ENCODE measurements around the gene ZNF793.

Gene ZNF793

GRCh38 chr19:37468961-37469777 is 37.6 kb upstream of the ZNF793 start, which contains the start of gene ZNF570 (continued):
- TF ChIP-seq ZBTB26 (tag by site-specific recombination; optimal IDR thresholded peaks at IDR 0.05) (peak; percentile 85), TRIM28 (IDR thresholded peaks at IDR 0.05; ENCODE audit: borderline replicate concordance, low read length) (peak; percentile 94; the same call in 1 of the 2 replicates), ZNF785 (tag by site-specific recombination; IDR thresholded peaks at IDR 0.05) (peak; percentile 91; the same call in 1 of the 2 replicates), ZNF707 (tag by site-specific recombination; IDR thresholded peaks at IDR 0.05) (no peak), GLIS2 (tag by site-specific recombination; IDR thresholded peaks at IDR 0.05) (peak; percentile 72), ZNF37A (tag by site-specific recombination; IDR thresholded peaks at IDR 0.05) (no peak), ZNF670 (tag by site-specific recombination; IDR thresholded peaks at IDR 0.05; ENCODE audit: low read depth) (no peak; the same call in 1 of the 2 replicates), BCL11B (tag by site-specific recombination; IDR thresholded peaks at IDR 0.05; ENCODE audit: low read depth) (no peak), YY2 (tag by site-specific recombination; IDR thresholded peaks at IDR 0.05) (peak; percentile 72; the same call in 1 of the 2 replicates), ZXDB (tag by site-specific recombination; IDR thresholded peaks at IDR 0.05) (peak; percentile 98), SALL2 (tag by site-specific recombination; IDR thresholded peaks at IDR 0.05; ENCODE audit: borderline replicate concordance) (no peak), HOXD13 (CRISPR knock-in tag; IDR thresholded peaks at IDR 0.05; ENCODE audit: borderline replicate concordance) (no peak), ZNF776 (tag by site-specific recombination; IDR thresholded peaks at IDR 0.05; ENCODE audit: borderline replicate concordance) (no peak), ZNF639 (tag by site-specific recombination; IDR thresholded peaks at IDR 0.05) (no peak; the same call in 1 of the 2 replicates), AEBP2 (tag by site-specific recombination; IDR thresholded peaks at IDR 0.05; ENCODE audit: borderline replicate concordance) (no peak), GFI1B (tag by site-specific recombination; IDR thresholded peaks at IDR 0.05) (no peak), ZNF621 (tag by site-specific recombination; IDR thresholded peaks at IDR 0.05) (no peak), FEZF1 (tag by site-specific recombination; IDR thresholded peaks at IDR 0.05) (peak; percentile 74), ZBTB6 (tag by site-specific recombination; IDR thresholded peaks at IDR 0.05) (peak; percentile 52; the same call in 1 of the 2 replicates), ZNF623 (tag by site-specific recombination; IDR thresholded peaks at IDR 0.05) (no peak), ZNF830 (tag by site-specific recombination; IDR thresholded peaks at IDR 0.05; ENCODE audit: low read depth) (no peak), ZNF529 (tag by site-specific recombination; IDR thresholded peaks at IDR 0.05; ENCODE audit: insufficient replicate concordance) (no peak), ZNF660 (tag by site-specific recombination; IDR thresholded peaks at IDR 0.05) (peak; percentile 97), ZNF513 (tag by site-specific recombination; IDR thresholded peaks at IDR 0.05) (no peak), ZNF114 (tag by site-specific recombination; IDR thresholded peaks at IDR 0.05) (no peak), ZNF148 (tag by site-specific recombination; IDR thresholded peaks at IDR 0.05; ENCODE audit: borderline replicate concordance) (no peak), SP2 (tag by site-specific recombination; IDR thresholded peaks at IDR 0.05) (peak; percentile 67), ZNF354C (tag by site-specific recombination; IDR thresholded peaks at IDR 0.05; ENCODE audit: borderline replicate concordance, low read depth) (no peak), ZFP69B (tag by site-specific recombination; IDR thresholded peaks at IDR 0.05) (peak; percentile 61), ZIC2 (tag by site-specific recombination; IDR thresholded peaks at IDR 0.05) (no peak), ZNF169 (tag by site-specific recombination; IDR thresholded peaks at IDR 0.05) (peak; percentile 74; the same call in 1 of the 2 replicates)
